ENCODE measurements around the gene KPNA3. TPM values are rescaled to one million over a fixed set of nuclear protein-coding genes. Genes with fewer than 3 reads are reported as not detected.

Gene KPNA3
- total RNA-seq, 1 experiment from 2014 or later: 49.7 TPM

GRCh38 chr13:49676581-49677298 lies 115.7 kb downstream of the KPNA3 start:
- Histone ChIP-seq H3K9me3 (ENCODE audit: control insufficient read depth, low read depth, low read length) (peaks cover 6% of the 10 kb centered on the region), H2BK15ac (ENCODE audit: low read depth, low read length) (no peak overlapping the region), H2AK5ac (ENCODE audit: insufficient read length, low read length) (no peak overlapping the region), H4K8ac (replicated peaks; ENCODE audit: insufficient read length, low read depth, low read length) (no peak overlapping the region), H2BK120ac (ENCODE audit: low read depth, low read length, poor library complexity, severe bottlenecking) (no peak overlapping the region), H3K9ac (ENCODE audit: extremely low read depth, insufficient read length, low read length) (no peak overlapping the region), H3K79me1 (ENCODE audit: insufficient read depth, low read depth, low read length, poor library complexity, severe bottlenecking) (no peaks in the 10 kb centered on the region), H4K91ac (ENCODE audit: insufficient read length, low read depth, low read length) (no peak overlapping the region), H4K5ac (ENCODE audit: insufficient read length, low read depth, low read length) (no peak overlapping the region), H3K4me1 (ENCODE audit: insufficient read depth, low read length) (no peaks in the 10 kb centered on the region), H3K27ac (ENCODE audit: insufficient read length, low read depth, low read length) (no peak overlapping the region), H2BK20ac (ENCODE audit: low read depth, low read length, poor library complexity, severe bottlenecking) (no peak overlapping the region), H3K18ac (ENCODE audit: insufficient read length, low read depth, low read length) (no peak overlapping the region), H2BK5ac (ENCODE audit: insufficient read length, low read length) (no peak overlapping the region), H3K27me3 (ENCODE audit: insufficient read depth, low read length) (no peaks in the 10 kb centered on the region), H4K20me1 (ENCODE audit: control insufficient read depth, insufficient read depth, insufficient read length) (no peaks in the 10 kb centered on the region), H2AFZ (ENCODE audit: low read length) (no peak overlapping the region), H3K79me2 (ENCODE audit: insufficient read depth, low read length) (peaks cover 4% of the 10 kb centered on the region; the same call in 1 of the 2 replicates), H3K23ac (ENCODE audit: insufficient read length, low read depth, low read length) (no peak overlapping the region), H3K56ac (ENCODE audit: insufficient read length, low read depth, low read length) (no peak overlapping the region), H3K23me2 (ENCODE audit: insufficient read length, low read depth, low read length, poor library complexity, severe bottlenecking) (no peaks in the 10 kb centered on the region), H3K4ac (ENCODE audit: low read depth, low read length) (no peak overlapping the region), H3K14ac (ENCODE audit: insufficient read depth, low read length) (no peak overlapping the region), H3T11ph (ENCODE audit: low read length) (no peak overlapping the region), H3K4me2 (ENCODE audit: insufficient read depth, insufficient read length, low read length) (no peak overlapping the region), H2BK12ac (ENCODE audit: insufficient read length, low read depth, low read length) (no peak overlapping the region)
- Mint-ChIP-seq H3K27me3 (ENCODE audit: low read depth) (no peaks in the 10 kb centered on the region), H3K36me3 (ENCODE audit: insufficient read depth in 1 of 3, low read depth in 3 of 3) (peaks cover 45 to 53% (median 48%) of the 10 kb centered on the region in 3 experiments), H3K4me1 (peaks cover 5 to 6% of the 10 kb centered on the region in 2 experiments; a peak in 3 of 4 replicates), H3K4me3 (no peak overlapping the region), H3K27ac (no peak overlapping the region), H3K9me3 (peaks cover 21 to 23% of the 10 kb centered on the region in 2 experiments)
- no peak for DNase-seq
- WGBS (ENCODE audit: extremely low coverage, insufficient read length, low lambda C conversion rate): no CpG with 5 or more reads among the region's 6 CpGs
- TF ChIP-seq CTCF (conservative IDR thresholded peaks at IDR 0.05): no peak
